Stomach (tissue), 19 donors: ENCODE results near the gene CFC1B. TPM values are rescaled to one million over a fixed set of nuclear protein-coding genes. Genes with fewer than 3 reads are reported as not detected.
"Not testable (repeated sequence)": the region's sequence is repeated elsewhere in the genome, so short reads cannot be mapped to it uniquely, and the experiment has no call there.

Source experiments
- DNase-seq, 2 donors: peaks; one replicate each; pipeline versions ENCODE4 v3.0.0 to v3.0.0-alpha.2; 2013 to 2019
- H3K27ac ChIP-seq, 5 donors: fragments of 200-600 bp in 4 of 5; sonication (generic) in 4 of 5; one replicate each; pipeline ENCODE4 v1.5.1; 2013 to 2019; ENCODE audit warnings: mild to moderate bottlenecking in 1 of 5, moderate library complexity in 1 of 5
- H3K27me3 ChIP-seq, 3 donors: fragments of 200-600 bp; sonication (generic); one replicate each; pipeline ENCODE4 v1.5.1; 2017 to 2019; ENCODE audit warnings: mixed run types in 1 of 3
- H3K36me3 ChIP-seq, 4 donors: fragments of 200-600 bp; sonication (generic); 1 replicate in 3 of 4; 2 replicates in 1 of 4; pipeline ENCODE4 v1.5.1; 2016 to 2019
- H3K4me1 ChIP-seq, 4 donors: fragments of 200-600 bp; sonication (generic); one replicate each; pipeline ENCODE4 v1.5.1; 2016 to 2019
- H3K4me3 ChIP-seq, 4 donors: fragments of 200-600 bp; sonication (generic) in 3 of 4; one replicate each; pipeline ENCODE4 v1.5.1; 2016 to 2019; ENCODE audit warnings: mild to moderate bottlenecking in 1 of 4
- H3K9me3 ChIP-seq, 4 donors: fragments of 200-600 bp; sonication (generic); one replicate each; pipeline ENCODE4 v1.5.1; 2016 to 2019
- WGBS, 5 donors: extraction: QIAGEN DNeasy Blood & Tissue Kit in 3 of 5; methylation state at CpG; one replicate each; pipeline versions ENCODE4 v1.1.5 to v1.1.7; 2013 to 2018; 5-methylcytosine and 5-hydroxymethylcytosine counted together
- intact Hi-C: fragments of 100-400 bp; cut with DNase I; formaldehyde crosslinking; loops from one replicate; pipeline ENCODE4 v1.15.1; 2023; ENCODE audit warnings: low total_unique reads
- long read RNA-seq, 10 donors: transcript quantifications; one replicate each; lab custom pipeline, GENCODE V29; 2026
- polyA plus RNA-seq, 3 donors: library from polyadenylated mRNA; stranded (reverse); fragments of 200-250 nt; gene quantifications; one replicate each; pipeline ENCODE4 v1.2.3, GENCODE V29; 2013
- total RNA-seq, 5 donors: library from RNA; depleted of rRNA; stranded (reverse); fragments of >200 nt; gene quantifications; one replicate each; pipeline versions ENCODE4 v1.1.0 to v1.2.3, GENCODE V29; 2014 to 2016
- donor health status: healthy with polysubstance abuse.
- donor health status: Bipolar disorder and iron deficiency.
- donor health status: healthy.

CFC1B gene
- total RNA-seq (1 to 10 TPM in 1 of 5 donors, not detected in 4; 1.3 TPM), polyA plus RNA-seq (under 1 TPM in 1 of 3 donors, not detected in 2; 0.13 TPM)
- long read RNA-seq, donor 1 = 0 reads
- long read RNA-seq, donor 2 = 0 reads
- long read RNA-seq, donor 3 = 0 reads
- long read RNA-seq, donor 4 = 0 reads
- long read RNA-seq, donor 5, partial matches to known transcripts = 0 of 10 reads
- long read RNA-seq, donor 5, other reads (novel, unspliced or antisense) = 10 of 10 reads
- long read RNA-seq, donor 6 = 0 reads
- long read RNA-seq, donor 7 = 0 reads
- long read RNA-seq, donor 8 = 0 reads
- long read RNA-seq, donor 9 = 0 reads
- long read RNA-seq, donor 10 = 0 reads

GRCh38 chr2:130520992-130521391, at the start of gene CFC1B:
CFC1B (plus strand) TSS chr2:130521222; CDS start chr2:130521485, 263 bp downstream.
- DNase-seq, intact Hi-C loops: not testable (repeated sequence)

GRCh38 chr2:130491073-130491472, 29.9 kb upstream of the CFC1B start:
- H3K4me3 ChIP-seq, DNase-seq, H3K36me3 ChIP-seq, H3K27ac ChIP-seq, intact Hi-C loops, H3K4me1 ChIP-seq, H3K27me3 ChIP-seq, H3K9me3 ChIP-seq: not testable (repeated sequence)
- 0 to 100% (median 72%) methylated on average over 1 to 3 of the region's 4 CpGs; no CpG with 5 or more reads in 1 of the 5 donors for WGBS, 5 donors

More at GRCh38 chr2:130520992-130521391, at the start of gene CFC1B:
- H3K27me3 ChIP-seq, H3K36me3 ChIP-seq, H3K9me3 ChIP-seq, H3K4me1 ChIP-seq, H3K4me3 ChIP-seq, H3K27ac ChIP-seq: not testable (repeated sequence)
- WGBS, 5 donors = no CpG with 5 or more reads among the region's 7 CpGs

- H3K36me3 ChIP-seq, intact Hi-C loops, H3K4me1 ChIP-seq, DNase-seq, H3K27ac ChIP-seq, H3K9me3 ChIP-seq, H3K27me3 ChIP-seq, H3K4me3 ChIP-seq: not testable (repeated sequence)
- 72% methylated on average over 3 of the region's 13 CpGs; no CpG with 5 or more reads in 4 of the 5 donors for WGBS, 5 donors
Measured at GRCh38 chr2:130509228-130509627, 11.8 kb upstream of the CFC1B start, which contains the start of gene POTEI. POTEI (minus strand) TSS chr2:130509328; CDS start chr2:130509235, 93 bp downstream.

GRCh38 chr2:130510807-130511746, 9.9 kb upstream of the CFC1B start:
- H3K27me3 ChIP-seq, H3K27ac ChIP-seq, H3K4me1 ChIP-seq, intact Hi-C loops, H3K36me3 ChIP-seq, H3K9me3 ChIP-seq, H3K4me3 ChIP-seq, DNase-seq: not testable (repeated sequence)
- 68% methylated on average over 2 of the region's 31 CpGs; no CpG with 5 or more reads in 4 of the 5 donors for WGBS, 5 donors

- 54 to 89% (median 76%) methylated on average over 3 to 4 of the region's 17 CpGs for WGBS, 5 donors
- intact Hi-C loops, H3K27ac ChIP-seq, H3K9me3 ChIP-seq, H3K36me3 ChIP-seq, H3K27me3 ChIP-seq, H3K4me3 ChIP-seq, H3K4me1 ChIP-seq: not testable (repeated sequence)
- peak in 1 of 2 donors; percentile 1 for DNase-seq
Measured at GRCh38 chr2:130511747-130512451, 9.1 kb upstream of the CFC1B start.

- H3K4me3 ChIP-seq, DNase-seq, H3K27me3 ChIP-seq, H3K27ac ChIP-seq, H3K36me3 ChIP-seq, H3K9me3 ChIP-seq, H3K4me1 ChIP-seq, intact Hi-C loops: not testable (repeated sequence)
- no CpG with 5 or more reads among the region's 12 CpGs for WGBS, 5 donors
Measured at GRCh38 chr2:130518516-130519106, 2.4 kb upstream of the CFC1B start.

- H3K36me3 ChIP-seq, H3K4me1 ChIP-seq, H3K4me3 ChIP-seq, H3K9me3 ChIP-seq, H3K27ac ChIP-seq, DNase-seq, intact Hi-C loops, H3K27me3 ChIP-seq: not testable (repeated sequence)
- no CpG with 5 or more reads among the region's 23 CpGs for WGBS, 5 donors
Measured at GRCh38 chr2:130522390-130522789, 1.4 kb downstream of the CFC1B start.

GRCh38 chr2:130527365-130527967, 6.4 kb downstream of the CFC1B start:
- DNase-seq, H3K27me3 ChIP-seq, intact Hi-C loops, H3K4me1 ChIP-seq, H3K4me3 ChIP-seq, H3K27ac ChIP-seq, H3K9me3 ChIP-seq, H3K36me3 ChIP-seq: not testable (repeated sequence)
- WGBS, 5 donors = no CpG with 5 or more reads among the region's 40 CpGs

GRCh38 chr2:130529545-130529944, 8.5 kb downstream of the CFC1B start:
- H3K27me3 ChIP-seq, DNase-seq, H3K4me1 ChIP-seq, H3K27ac ChIP-seq, intact Hi-C loops, H3K9me3 ChIP-seq, H3K36me3 ChIP-seq, H3K4me3 ChIP-seq: not testable (repeated sequence)
- no CpG with 5 or more reads among the region's 6 CpGs for WGBS, 5 donors

GRCh38 chr2:130530212-130530611, 9.2 kb downstream of the CFC1B start:
- DNase-seq, H3K4me3 ChIP-seq, intact Hi-C loops, H3K36me3 ChIP-seq, H3K4me1 ChIP-seq, H3K27me3 ChIP-seq, H3K9me3 ChIP-seq, H3K27ac ChIP-seq: not testable (repeated sequence)
- WGBS, 5 donors = no CpG with 5 or more reads among the region's 4 CpGs

- intact Hi-C loops, H3K27me3 ChIP-seq, H3K9me3 ChIP-seq, H3K4me1 ChIP-seq, DNase-seq, H3K4me3 ChIP-seq, H3K27ac ChIP-seq, H3K36me3 ChIP-seq: not testable (repeated sequence)
- no CpG with 5 or more reads among the region's 5 CpGs for WGBS, 5 donors
Measured at GRCh38 chr2:130531225-130531624, 10.2 kb downstream of the CFC1B start.
